ENCODE measurements around the gene SEMA5B.

The SEMA5B gene

DNA sequence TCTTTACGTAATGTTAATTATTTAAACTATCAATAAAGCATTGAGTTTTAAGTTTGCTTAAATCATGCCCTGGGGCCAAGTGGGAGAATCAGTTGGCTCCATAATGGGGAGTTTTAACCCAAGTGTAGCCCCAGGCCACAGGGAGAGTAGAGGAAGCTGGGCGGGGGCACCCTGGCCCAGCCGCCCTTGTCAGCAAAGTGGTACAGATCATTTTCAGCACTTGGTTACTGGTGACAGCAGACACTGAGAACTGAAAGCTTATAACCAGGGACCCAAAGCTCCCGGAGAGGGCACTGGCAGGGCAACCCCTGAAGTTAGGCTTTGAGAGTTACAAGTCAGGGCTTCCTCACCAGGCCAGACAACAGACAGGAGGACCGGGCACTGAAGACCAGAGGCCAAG is 90.6 kb downstream of the SEMA5B start:
- DNase-seq (ENCODE audit: extremely low spot score) = no peak
- ChIA-PET CTCF (interaction anchor here (0.6 kb wide), 1 partner anchor 473 kb away, joined by 3 read pairs; no protein-coding TSS in a partner anchor), POLR2A (no interaction called here)
- no peak for TF ChIP-seq L3MBTL2 (conservative IDR thresholded peaks at IDR 0.05)

DNA sequence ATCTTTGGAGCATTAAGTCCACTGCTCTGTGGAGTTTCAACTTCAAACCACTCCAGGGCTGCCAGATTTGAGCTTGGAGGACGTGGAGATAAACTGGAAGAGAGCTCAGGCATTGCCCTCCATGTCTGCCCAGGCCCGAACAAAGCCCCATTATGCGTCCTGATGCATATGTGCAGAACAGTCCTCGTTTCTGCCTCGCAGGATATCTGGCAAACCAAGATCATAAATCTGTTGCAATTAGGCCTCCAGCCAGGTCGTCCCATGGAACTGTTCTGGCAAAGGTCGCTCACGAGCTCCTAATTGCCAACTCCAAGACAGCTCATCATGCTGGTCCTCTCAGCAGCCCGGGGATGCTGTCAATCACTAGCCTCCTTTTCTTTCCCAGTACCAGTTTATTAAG is 91.2 kb downstream of the SEMA5B start:
- TF ChIP-seq SP1 (IDR thresholded peaks at IDR 0.05) (no peak), HDGF (IDR thresholded peaks at IDR 0.05; ENCODE audit: borderline replicate concordance) (no peak), TARDBP (IDR thresholded peaks at IDR 0.05) (no peak), SUZ12 (IDR thresholded peaks at IDR 0.05) (no peak), ARNT (IDR thresholded peaks at IDR 0.05) (no peak), LEF1 (IDR thresholded peaks at IDR 0.05; ENCODE audit: borderline replicate concordance) (no peak), FOXK2 (IDR thresholded peaks at IDR 0.05) (no peak), FOXA1 (IDR thresholded peaks at IDR 0.05) (no peak), ELF4 (IDR thresholded peaks at IDR 0.05) (no peak), BHLHE40 (IDR thresholded peaks at IDR 0.05; ENCODE audit: borderline replicate concordance) (no peak), NFRKB (IDR thresholded peaks at IDR 0.05) (no peak)
- TF ChIP-seq, protein P1, sequence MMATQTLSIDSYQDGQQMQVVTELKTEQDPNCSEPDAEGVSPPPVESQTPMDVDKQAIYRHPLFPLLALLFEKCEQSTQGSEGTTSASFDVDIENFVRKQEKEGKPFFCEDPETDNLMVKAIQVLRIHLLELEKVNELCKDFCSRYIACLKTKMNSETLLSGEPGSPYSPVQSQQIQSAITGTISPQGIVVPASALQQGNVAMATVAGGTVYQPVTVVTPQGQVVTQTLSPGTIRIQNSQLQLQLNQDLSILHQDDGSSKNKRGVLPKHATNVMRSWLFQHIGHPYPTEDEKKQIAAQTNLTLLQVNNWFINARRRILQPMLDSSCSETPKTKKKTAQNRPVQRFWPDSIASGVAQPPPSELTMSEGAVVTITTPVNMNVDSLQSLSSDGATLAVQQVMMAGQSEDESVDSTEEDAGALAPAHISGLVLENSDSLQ (IDR thresholded peaks at IDR 0.05) = no peak
- no peak for DNase-seq (ENCODE audit: extremely low spot score)
- ChIA-PET POLR2A (no interaction called here), CTCF (no interaction called here)

DNA sequence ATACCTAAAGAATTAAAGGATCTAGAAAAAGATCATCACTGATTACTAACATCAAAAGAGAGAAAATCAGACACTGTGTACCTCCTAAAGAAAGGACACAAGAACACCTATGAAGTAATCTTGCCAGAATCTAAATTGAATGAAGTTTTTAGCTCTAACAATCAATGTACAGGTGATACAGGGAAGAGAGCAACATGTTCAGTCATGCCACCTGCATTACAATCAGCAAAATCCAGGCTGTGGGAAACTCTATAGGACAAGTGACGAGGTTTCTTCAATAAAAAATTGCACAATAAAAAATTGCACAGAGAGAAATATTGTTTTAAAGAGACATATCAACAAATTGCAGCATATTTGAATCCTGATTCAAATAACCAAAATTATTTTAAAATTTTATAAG is 93.3 kb downstream of the SEMA5B start:
- POLR2A ChIA-PET = no interaction called here
- no peak for DNase-seq (ENCODE audit: extremely low spot score)
- no peak for TF ChIP-seq TARDBP (IDR thresholded peaks at IDR 0.05)
- no peak for TF ChIP-seq FOXK2 (IDR thresholded peaks at IDR 0.05)
- TF ChIP-seq L3MBTL2 (conservative IDR thresholded peaks at IDR 0.05) = no peak
- no peak for TF ChIP-seq HDGF (IDR thresholded peaks at IDR 0.05; ENCODE audit: borderline replicate concordance)
- CTCF ChIA-PET = no interaction called here

DNA sequence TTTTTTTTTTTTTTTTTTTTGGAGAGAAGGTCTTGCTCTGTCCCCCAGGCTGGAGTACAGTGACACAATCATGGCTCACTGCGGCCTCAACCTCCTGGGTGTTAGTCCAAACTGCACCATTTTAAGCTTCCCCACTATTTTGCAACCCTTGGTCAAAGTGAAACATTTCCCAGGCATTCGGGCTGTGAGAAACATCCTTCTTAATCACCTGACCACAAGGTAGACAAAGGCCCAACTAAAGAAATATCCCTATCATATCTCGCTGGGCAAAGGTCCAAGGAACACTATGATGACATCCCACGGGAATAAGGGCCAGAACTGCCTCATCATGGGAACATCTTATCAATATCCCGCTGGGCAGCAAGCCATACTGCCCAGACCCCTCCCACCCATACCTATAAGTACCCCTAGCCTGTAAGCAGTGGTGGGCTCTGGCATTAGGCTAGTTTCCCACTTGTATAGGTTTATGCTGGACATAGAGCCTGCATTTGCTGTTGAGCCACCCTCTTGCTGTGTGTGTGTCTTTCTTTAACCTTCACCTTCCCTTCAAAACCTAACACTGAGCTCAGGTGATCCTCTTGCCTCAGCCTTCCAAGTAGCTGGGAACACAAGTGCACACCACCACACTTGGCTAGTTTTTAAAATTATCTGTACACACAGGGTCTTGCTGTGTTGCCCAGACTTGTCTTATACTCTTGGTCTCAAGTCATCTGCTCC is 95.2 kb downstream of the SEMA5B start:
- DNase-seq (ENCODE audit: extremely low spot score) = no peak
- ChIA-PET CTCF (interaction anchor here (0.7 kb wide), 1 partner anchor 1829 kb away, joined by 3 read pairs; no protein-coding TSS in a partner anchor), POLR2A (no interaction called here)
- TF ChIP-seq CTBP1 (IDR thresholded peaks at IDR 0.05; ENCODE audit: borderline replicate concordance) (no peak), ZNF384 (IDR thresholded peaks at IDR 0.05) (no peak), SP1 (IDR thresholded peaks at IDR 0.05) (no peak), TARDBP (IDR thresholded peaks at IDR 0.05) (no peak), FOXK2 (IDR thresholded peaks at IDR 0.05) (no peak), FOXM1 (IDR thresholded peaks at IDR 0.05; ENCODE audit: borderline replicate concordance) (no peak), ELF4 (IDR thresholded peaks at IDR 0.05) (no peak), L3MBTL2 (conservative IDR thresholded peaks at IDR 0.05) (no peak), NFRKB (IDR thresholded peaks at IDR 0.05) (no peak), SUZ12 (IDR thresholded peaks at IDR 0.05) (no peak), LEF1 (IDR thresholded peaks at IDR 0.05; ENCODE audit: borderline replicate concordance) (no peak), HDGF (IDR thresholded peaks at IDR 0.05; ENCODE audit: borderline replicate concordance) (no peak), BHLHE40 (IDR thresholded peaks at IDR 0.05; ENCODE audit: borderline replicate concordance) (no peak), FOXA1 (IDR thresholded peaks at IDR 0.05) (no peak), ARNT (IDR thresholded peaks at IDR 0.05) (no peak)
- TF ChIP-seq, protein P1 (IDR thresholded peaks at IDR 0.05) = no peak

DNA sequence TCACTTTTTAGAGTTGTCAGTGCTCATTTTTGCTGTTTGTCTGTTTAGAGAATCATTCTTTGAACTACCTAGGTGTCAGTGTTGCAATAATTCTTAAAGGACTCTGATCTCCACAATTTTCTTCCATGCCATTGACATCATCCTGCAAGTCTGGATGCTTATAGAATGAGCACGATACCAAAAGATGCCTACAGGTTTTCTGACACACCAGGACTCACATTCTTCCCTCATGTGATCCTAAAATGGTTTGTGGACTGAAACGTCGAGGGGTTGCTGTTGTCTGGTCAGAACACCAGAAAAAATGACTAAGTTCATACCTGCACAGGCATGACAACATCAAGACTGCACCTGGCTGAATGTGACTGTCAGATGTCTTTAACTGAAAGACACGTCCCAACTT is 95.9 kb downstream of the SEMA5B start:
- ChIA-PET CTCF (no interaction called here), POLR2A (no interaction called here)
- TF ChIP-seq BHLHE40 (IDR thresholded peaks at IDR 0.05; ENCODE audit: borderline replicate concordance) = no peak
- no peak for TF ChIP-seq TARDBP (IDR thresholded peaks at IDR 0.05)
- no peak for TF ChIP-seq L3MBTL2 (conservative IDR thresholded peaks at IDR 0.05)
- no peak for TF ChIP-seq LEF1 (IDR thresholded peaks at IDR 0.05; ENCODE audit: borderline replicate concordance)
- no peak for TF ChIP-seq SP1 (IDR thresholded peaks at IDR 0.05)
- TF ChIP-seq CTBP1 (IDR thresholded peaks at IDR 0.05; ENCODE audit: borderline replicate concordance) = no peak
- TF ChIP-seq ELF4 (IDR thresholded peaks at IDR 0.05) = no peak
- TF ChIP-seq, protein P1 (IDR thresholded peaks at IDR 0.05) = no peak
- no peak for TF ChIP-seq ARNT (IDR thresholded peaks at IDR 0.05)
- no peak for TF ChIP-seq FOXK2 (IDR thresholded peaks at IDR 0.05)
- no peak for TF ChIP-seq NFRKB (IDR thresholded peaks at IDR 0.05)
- no peak for TF ChIP-seq FOXA1 (IDR thresholded peaks at IDR 0.05)
- no peak for TF ChIP-seq FOXM1 (IDR thresholded peaks at IDR 0.05; ENCODE audit: borderline replicate concordance)
- TF ChIP-seq SUZ12 (IDR thresholded peaks at IDR 0.05) = no peak
- no peak for TF ChIP-seq ZNF384 (IDR thresholded peaks at IDR 0.05)
- no peak for TF ChIP-seq HDGF (IDR thresholded peaks at IDR 0.05; ENCODE audit: borderline replicate concordance)
- DNase-seq (ENCODE audit: extremely low spot score) = no peak

DNA sequence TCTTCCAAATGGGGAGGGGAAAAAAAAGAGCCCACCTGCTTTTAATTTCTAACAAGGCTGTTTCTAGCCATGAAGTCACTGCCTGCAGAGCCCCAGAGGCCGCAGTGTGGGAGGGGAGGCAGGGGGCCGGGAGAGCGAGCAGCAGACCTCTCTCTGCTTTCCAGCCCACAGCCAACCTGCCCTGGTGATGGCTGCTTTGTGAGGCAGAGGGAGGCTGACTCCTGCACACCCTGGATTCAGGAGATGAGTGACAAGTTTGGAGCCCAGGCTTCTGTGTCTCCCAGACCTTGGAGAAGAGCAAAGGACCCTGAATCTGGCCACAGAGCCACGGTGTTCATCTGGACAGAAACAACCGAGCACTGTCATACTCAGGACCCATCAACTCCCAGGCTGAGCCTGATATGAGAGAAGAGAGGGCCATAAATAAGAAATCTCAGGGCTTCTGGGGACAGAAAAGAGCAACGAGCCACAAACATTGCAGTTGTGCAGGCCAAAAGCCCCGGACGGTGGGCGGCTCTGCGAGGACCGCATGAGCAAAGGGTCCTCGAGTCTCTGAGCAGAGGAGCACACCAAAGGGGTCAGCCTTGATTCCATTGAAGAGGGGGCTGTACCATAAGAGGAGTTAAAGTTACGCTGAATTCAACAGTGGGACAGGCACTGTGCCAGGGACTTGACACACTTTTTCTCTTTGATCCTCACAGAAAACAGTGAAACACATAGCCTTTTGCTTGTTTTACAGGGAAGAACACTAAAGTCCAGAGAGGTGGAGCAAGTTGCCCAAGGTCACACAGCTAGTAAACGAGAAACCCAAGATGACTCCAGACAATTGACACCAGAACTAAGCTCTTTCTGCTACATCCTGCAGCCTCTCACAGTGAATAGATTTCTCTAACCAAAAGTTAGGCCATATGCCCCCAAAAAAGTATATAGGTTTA is 97.2 kb downstream of the SEMA5B start:
- no peak for DNase-seq (ENCODE audit: extremely low spot score)
- TF ChIP-seq FOXK2 (IDR thresholded peaks at IDR 0.05) (no peak), NFRKB (IDR thresholded peaks at IDR 0.05) (no peak), CTBP1 (IDR thresholded peaks at IDR 0.05; ENCODE audit: borderline replicate concordance) (no peak), FOXM1 (IDR thresholded peaks at IDR 0.05; ENCODE audit: borderline replicate concordance) (no peak)
- TF ChIP-seq, protein P1 (IDR thresholded peaks at IDR 0.05) = no peak
- POLR2A ChIA-PET = no interaction called here
- CTCF ChIA-PET = no interaction called here

Data from HEK293T (cell line).